Activated CD4-positive, CD25-positive, alpha-beta regulatory T cell treated with anti-CD3 and anti-CD28 coated beads, Interleukin-2, amount 50 U/mL, for 72 hours (primary cell): ENCODE measurements around the gene TAC4.

Experiments
- DNase-seq: peaks from one replicate; pipeline ENCODE4 v3.0.0; 2021

Gene TAC4, protein sequence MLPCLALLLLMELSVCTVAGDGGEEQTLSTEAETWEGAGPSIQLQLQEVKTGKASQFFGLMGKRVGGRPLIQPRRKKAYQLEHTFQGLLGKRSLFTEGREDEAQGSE

DNA sequence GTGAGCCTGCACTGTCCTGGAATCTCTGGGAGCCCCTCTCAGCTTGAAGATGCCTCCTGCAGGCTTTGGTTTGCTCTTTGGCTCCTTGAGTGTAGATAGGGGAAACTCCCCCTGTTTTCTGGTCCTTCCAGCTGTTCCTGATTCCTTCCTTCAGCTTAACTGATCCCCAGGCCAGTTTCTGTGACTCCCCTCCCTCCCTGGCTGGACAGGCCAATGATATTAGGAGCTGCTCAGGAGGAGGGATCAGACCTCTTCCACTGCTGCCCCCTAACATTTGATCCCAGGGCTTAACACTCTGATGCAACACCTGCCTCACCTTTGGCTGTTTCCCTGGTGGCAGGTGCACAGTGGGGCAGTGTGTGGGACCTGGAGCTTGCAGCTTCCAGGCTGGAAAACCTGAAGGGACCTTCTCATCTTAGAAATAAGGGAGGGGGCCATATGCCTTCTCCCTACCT is at the start of gene TAC4:
Gene TAC4 (minus strand): TSS at position 51 of the 455 bp plus-strand sequence. CDS start 52 bp downstream, outside the sequence.
- DNase-seq = no peak

DNA sequence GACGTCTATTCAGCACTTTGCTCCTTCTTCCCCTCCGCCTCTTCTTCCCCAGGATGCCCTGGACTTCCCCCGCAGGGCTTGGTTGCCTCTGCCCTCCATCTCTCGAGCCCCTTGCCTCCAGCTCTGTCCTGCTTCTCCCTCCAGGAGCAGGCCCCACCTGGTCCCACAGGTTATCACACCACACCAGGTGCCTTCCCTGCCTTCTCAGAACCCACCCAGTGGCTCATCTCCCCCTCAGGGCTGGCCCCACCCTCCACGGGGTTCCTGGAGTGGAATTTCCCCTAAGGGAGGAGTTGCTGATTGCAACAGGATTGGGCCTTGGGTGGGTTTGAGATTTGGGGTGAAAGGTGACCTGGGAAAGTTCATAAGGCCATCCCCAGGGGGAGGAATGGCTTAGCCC is 49.0 kb upstream of the TAC4 start:
- no peak for DNase-seq

DNA sequence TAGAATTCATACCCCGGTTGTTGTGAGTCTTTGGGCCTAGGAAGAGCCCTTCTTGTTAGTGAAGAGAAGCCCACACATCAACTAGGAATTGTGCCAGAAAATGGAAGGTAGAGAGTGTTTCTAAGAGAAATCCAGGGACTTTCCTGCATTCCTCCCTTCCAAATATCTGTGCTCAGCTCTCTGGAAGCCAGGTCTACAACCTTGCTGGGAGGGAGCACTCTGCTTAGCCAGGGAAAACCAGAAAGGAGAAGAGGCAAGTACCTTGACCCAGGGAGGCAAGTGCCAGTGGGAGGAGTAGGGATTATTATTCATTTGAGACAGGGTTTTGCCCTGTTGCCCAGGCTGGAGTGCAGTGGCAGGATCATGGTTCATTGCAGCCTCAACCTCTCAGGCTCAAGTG is 48.4 kb upstream of the TAC4 start:
- no peak for DNase-seq

DNA sequence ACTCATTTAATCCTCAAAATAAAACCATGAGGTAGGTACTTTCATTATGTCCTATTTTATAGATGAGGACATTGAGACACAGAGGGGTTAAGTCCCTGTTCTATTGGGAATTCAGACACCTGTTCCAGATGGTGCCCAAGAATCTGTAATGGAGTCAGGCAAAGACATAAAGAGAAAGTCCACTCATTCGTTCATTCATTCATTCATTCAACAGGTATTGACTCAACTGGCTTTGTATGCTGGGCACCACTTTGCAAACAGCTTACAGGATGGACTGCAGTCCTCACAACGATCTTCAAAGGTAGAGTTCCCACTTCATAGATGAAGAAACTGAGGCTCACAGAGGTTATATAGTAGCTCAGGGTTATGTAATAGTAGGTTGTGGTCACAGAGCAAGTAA is 47.9 kb upstream of the TAC4 start:
- DNase-seq = no peak

DNA sequence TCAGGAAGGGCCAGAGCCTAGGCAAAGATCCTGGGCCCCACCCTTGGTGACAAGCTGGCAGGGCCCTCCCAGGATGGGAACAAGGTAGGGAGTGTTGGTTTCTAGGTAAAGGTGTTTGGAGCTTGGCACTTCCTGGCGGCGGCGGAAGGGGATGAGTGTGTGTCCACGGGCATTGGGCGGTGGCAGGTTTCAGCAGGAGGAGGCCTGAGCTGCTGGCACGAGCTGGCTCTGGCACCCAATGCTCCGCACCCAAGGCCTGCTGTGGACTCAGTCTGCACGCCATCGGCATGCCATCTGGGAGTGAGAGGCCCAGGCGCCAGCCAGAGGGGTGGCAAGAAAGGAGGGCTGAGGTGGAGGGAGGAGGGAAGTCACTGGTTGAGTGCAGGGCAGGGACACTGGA is 46.9 kb upstream of the TAC4 start:
- DNase-seq = no peak

GRCh38 chr17:49891694-49892389 is 44.0 kb upstream of the TAC4 start:
- no peak for DNase-seq

DNA sequence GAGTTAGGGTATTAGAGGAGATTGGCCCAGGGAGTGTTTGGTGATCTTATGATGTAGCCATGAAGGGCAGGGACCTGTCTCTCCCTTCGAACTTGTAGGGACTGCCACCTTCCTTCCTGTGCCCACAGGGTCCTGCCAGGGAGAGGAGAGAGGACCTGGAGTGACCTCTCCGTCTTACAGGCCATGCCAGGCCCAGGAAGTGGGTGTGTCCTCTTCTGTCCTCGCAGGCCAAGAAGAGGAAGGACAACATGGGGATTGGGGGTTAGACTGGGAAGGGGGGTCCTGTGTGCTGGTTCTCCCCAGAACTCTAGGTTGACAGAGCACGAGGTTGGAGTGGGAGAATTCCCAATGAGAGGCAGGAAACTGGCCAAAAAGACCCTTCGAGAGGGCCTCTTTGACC is 43.4 kb upstream of the TAC4 start:
- DNase-seq = no peak

DNA sequence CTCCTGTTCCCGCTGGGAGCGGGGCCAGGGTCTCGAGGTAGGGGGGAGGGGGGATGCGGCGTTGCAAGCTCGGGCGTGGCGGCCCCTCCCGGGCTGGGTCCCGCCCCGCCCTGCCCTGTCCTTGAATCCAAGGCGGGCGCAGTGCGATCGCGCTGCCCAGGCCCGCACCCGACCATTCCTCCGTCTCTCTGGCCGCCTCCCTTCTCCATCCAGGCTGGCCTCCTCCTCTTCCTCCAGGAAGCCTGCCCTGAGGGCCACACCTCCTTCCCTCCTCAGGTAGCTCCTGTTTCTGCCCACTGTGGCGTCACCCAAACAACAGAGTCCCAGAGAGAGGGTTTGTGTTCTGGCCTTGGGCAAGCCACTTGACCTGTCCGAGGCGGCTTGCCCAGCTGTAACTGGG is 43.0 kb upstream of the TAC4 start:
- DNase-seq = no peak

- no peak for DNase-seq
These were observed 42.4 kb upstream of the TAC4 start for GRCh38 chr17:49890077-49890821.

- no peak for DNase-seq
These were observed 41.6 kb upstream of the TAC4 start for GRCh38 chr17:49889500-49889899.

- DNase-seq = no peak
These were observed 40.0 kb upstream of the TAC4 start for GRCh38 chr17:49887744-49888360.

DNA sequence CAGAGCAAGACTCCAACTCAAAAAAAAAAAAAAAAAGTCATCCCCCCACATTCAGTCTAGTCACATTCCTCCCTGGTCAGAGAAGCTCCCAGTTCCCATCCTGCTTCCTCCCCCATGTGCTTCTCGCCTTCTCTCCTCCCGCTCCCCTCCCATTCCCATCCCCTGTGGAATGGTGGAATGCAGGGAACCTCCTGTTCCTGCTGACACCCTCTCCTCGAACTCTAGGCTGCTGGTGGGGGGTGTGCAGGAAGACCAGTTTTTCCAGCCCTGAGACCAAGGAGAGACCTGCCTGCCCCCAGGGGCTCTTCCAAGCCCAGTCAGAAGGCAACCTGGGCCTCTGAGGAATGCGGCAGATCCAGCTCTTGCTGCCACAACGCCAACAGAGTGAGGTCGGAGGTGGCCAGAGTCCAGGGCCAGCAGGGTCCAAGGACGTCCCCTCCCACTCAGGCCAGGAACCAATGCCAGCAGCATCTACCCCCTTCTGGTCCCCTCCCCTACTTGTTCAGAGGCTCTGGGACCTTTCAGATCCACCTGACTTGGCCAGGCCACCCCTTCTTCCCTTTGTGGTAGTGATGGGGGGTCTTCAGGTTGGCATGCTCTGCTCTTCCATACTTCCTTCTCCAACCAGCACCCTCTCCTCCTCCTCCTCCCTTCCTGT is 39.3 kb upstream of the TAC4 start:
- DNase-seq = no peak

DNA sequence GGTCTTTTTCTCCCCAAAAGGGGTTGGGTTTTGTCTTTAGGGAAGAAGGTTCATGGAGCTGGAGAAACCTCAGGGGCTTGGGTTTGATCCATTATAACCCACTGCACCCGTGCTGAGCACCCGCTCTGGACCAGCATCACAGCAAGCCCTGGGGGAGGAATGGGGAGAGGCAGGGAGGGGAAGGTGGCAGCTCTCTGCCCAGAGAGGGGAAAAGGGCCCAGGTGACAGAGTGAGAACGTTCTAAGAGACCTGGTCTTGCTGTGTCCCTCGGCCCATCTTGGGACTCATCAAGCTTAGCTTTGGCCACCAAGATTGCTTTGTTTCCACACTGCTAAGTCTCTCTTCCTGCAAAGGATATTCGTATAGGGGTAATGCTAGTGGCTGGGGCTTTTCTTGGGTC is 38.2 kb upstream of the TAC4 start:
- no peak for DNase-seq

DNA sequence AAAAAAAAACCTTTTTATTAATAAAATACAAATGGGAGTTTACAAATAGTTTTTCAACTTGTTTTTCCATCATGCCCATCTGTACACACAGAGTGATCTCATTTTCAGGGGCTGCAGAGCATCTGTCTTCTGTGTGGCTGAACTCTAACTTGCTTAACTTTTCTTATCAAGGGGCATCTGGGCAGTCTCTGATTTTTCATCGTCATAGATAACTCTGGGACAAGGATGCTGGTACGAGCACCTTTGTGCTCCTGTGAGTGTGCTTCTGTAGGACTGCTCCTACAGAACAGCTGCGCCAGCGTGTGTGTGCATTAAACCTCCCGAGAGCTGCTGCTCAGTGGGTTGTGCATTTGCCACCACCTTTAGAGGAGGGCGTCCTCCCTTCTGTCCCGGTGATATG is 34.6 kb upstream of the TAC4 start:
- no peak for DNase-seq

- DNase-seq = no peak
These were observed 33.2 kb upstream of the TAC4 start for GRCh38 chr17:49881054-49881402.

- peak; percentile 81 for DNase-seq
These were observed 32.6 kb upstream of the TAC4 start for GRCh38 chr17:49880291-49881053.

DNA sequence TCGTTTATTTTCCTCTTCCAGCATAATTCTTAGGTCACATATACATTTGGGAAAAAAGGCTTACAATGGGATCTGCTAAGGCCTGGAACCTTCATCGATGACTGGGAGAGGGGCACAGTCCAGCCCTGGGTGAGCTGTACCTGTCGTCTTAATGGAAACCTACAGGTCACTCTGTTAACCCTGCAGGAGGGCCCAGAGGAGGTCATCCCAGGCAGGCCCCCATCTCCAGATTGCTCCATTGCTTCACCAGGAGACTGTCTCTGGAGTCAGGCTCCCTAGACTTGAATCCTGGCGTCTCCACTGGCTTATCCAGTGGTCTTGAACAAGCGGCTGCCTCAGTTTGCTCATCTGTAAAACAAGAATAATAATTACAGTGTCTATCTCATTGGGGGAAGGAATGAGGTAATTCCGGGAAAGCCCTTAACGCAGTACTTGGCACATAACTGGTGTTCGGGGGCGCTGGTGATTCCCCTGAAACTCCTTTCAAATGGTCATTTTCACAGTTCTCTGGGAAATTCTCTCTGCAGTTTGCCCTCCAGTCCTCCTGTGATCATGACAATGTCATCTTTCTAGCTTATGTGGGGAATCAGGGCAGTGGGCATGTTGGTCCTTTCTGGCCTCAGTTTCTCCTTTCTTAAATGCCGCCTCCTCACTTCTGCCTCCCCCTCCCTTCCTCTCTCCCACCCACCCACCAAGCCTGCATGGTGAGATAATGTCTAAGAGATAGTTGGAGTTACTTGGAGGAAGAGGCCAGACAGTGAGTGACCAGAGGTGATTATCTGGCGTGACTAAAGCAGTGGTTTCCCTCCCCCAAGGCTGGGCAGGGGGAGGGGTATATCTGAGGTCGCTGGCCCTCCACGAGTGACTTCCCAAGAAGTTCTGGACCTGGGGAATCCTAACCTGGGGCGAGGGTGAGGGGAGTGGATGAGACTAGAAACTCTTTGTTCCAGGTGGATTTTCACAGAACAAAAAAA is 31.3 kb upstream of the TAC4 start:
- no peak for DNase-seq

GRCh38 chr17:49875685-49876084 is 27.8 kb upstream of the TAC4 start:
- no peak for DNase-seq

DNA sequence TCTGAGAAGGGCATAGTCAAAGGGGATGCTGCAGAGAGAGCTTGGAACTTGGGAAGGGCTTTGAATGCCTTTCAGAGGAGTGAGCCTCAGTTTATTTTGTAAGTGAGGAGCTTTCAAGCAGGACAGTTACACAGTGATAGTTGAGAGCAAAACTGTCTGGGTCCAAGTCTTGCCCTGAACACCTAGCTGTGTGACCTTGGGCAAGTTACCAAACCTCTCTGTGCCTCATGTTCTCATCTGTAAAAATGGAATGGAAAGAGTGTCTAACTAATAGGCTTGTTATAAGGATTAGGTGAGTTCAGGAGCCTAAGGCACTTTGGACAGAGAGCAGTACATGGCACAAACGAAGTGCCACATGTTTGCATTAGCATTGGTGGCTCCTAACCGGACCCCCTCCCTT is 27.0 kb upstream of the TAC4 start:
- DNase-seq = no peak

DNA sequence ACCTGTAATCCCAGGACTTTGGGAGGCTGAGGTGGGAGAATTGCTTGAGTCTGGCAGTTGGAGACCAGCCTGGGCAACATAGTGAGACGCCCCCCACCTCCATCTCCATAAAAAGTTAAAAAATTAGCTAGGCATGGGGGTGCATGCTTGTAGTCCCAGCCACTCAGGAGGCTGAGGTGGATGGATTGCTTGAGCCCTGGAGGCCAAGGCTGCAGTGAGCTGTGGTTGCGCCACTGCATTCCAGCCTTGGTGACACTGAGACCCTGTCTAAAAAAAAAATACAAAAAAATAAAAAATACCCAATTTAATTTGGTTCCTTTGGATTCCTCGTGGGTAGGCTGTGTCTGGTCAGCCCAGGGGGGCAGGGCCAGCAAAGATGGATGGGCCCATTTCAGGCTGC is 26.1 kb upstream of the TAC4 start:
- DNase-seq = no peak

DNA sequence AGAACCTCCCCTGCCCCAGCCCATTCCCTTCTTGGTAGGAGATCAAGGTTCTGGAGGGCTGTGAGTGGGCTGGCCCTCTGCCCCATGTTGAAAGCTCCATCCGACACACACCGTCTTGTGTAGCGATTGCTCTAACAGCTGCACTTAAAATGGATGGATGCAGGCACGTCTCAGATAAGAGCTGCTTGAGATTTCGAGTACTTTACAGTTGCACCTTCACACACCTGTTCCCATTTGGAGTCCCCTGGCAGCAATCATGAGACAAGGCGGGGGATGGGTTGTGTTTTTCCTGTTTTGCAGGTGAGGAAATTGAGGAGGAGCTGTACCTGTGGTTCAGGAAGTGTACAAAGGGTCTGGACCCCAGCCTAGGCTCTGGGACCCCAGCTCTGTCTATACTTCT is 25.6 kb upstream of the TAC4 start:
- DNase-seq = no peak
